Retinal pigment epithelial cell (primary cell): Measurements from ENCODE around the gene ZSCAN2.
"Not testable (repeated sequence)": the region's sequence is repeated elsewhere in the genome, so short reads cannot be mapped to it uniquely, and the experiment has no call there.

ENCODE experiments used
- DNase-seq: peaks from one replicate; pipeline ENCODE4 v3.0.0-alpha.2; 2010; ENCODE audit warnings: low read depth
- H3K4me3 ChIP-seq: 2 replicates; pipeline ENCODE4 v1.5.1; 2011; ENCODE audit warnings: mild to moderate bottlenecking, low read length, control low read depth, moderate library complexity
- TF ChIP-seq, protein P1 (sequence below): conservative IDR thresholded peaks from 2 replicates; pipeline ENCODE4 v1.5.1; 2011; ENCODE audit warnings: low read depth, low read length, control low read depth, inconsistent platforms

The ZSCAN2 gene

GRCh38 chr15:84631706-84632272 lies 31.0 kb downstream of the ZSCAN2 start:
- no peak for DNase-seq
- TF ChIP-seq, protein P1, sequence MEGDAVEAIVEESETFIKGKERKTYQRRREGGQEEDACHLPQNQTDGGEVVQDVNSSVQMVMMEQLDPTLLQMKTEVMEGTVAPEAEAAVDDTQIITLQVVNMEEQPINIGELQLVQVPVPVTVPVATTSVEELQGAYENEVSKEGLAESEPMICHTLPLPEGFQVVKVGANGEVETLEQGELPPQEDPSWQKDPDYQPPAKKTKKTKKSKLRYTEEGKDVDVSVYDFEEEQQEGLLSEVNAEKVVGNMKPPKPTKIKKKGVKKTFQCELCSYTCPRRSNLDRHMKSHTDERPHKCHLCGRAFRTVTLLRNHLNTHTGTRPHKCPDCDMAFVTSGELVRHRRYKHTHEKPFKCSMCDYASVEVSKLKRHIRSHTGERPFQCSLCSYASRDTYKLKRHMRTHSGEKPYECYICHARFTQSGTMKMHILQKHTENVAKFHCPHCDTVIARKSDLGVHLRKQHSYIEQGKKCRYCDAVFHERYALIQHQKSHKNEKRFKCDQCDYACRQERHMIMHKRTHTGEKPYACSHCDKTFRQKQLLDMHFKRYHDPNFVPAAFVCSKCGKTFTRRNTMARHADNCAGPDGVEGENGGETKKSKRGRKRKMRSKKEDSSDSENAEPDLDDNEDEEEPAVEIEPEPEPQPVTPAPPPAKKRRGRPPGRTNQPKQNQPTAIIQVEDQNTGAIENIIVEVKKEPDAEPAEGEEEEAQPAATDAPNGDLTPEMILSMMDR, result no peak

GRCh38 chr15:84633311-84634227 lies 32.8 kb downstream of the ZSCAN2 start:
- peak overlapping the region; percentile 61 for H3K4me3 ChIP-seq
- peak; percentile 32 for DNase-seq
- TF ChIP-seq, protein P1, result no peak

More at GRCh38 chr15:84631706-84632272, 31.0 kb downstream of the ZSCAN2 start:
- peak overlapping the region; percentile 88 for H3K4me3 ChIP-seq

- peak overlapping the region; percentile 54 for H3K4me3 ChIP-seq
- DNase-seq, result no peak
- TF ChIP-seq, protein P1, result no peak
Measured at GRCh38 chr15:84634228-84634837, 33.5 kb downstream of the ZSCAN2 start.

- TF ChIP-seq, protein P1, result no peak
- DNase-seq, result no peak
- H3K4me3 ChIP-seq, result no peak overlapping the region
Measured at GRCh38 chr15:84638103-84638502, 37.3 kb downstream of the ZSCAN2 start.

DNA sequence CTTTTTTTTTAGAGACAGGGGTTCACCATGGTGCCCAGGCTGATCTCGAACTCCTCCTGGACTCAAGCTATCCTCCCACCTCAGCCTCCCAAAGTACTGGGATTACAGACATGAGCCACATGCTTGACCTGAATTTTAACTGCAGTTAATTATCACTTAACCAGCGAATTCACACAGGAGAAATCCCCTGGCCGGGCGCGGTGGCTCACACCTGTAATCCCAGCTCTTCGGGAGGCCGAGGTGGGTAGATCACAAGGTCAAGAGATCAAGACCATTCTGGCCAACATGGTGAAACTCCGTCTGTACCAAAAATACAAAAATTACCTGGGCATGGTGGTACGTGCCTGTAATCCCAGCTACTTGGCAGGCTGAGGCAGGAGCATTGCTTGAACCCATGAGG lies 41.1 kb downstream of the ZSCAN2 start:
- DNase-seq, result not testable (repeated sequence)

GRCh38 chr15:84642640-84643039 lies 41.8 kb downstream of the ZSCAN2 start:
- DNase-seq, result not testable (repeated sequence)

More for the DNA sequence above, 41.1 kb downstream of the ZSCAN2 start:
- not testable (repeated sequence) for H3K4me3 ChIP-seq

GRCh38 chr15:84643838-84644237 lies 43.0 kb downstream of the ZSCAN2 start:
- DNase-seq, result no peak
- H3K4me3 ChIP-seq, result no peak overlapping the region
- TF ChIP-seq, protein P1, result no peak

More at GRCh38 chr15:84642640-84643039, 41.8 kb downstream of the ZSCAN2 start:
- H3K4me3 ChIP-seq, result not testable (repeated sequence)

DNA sequence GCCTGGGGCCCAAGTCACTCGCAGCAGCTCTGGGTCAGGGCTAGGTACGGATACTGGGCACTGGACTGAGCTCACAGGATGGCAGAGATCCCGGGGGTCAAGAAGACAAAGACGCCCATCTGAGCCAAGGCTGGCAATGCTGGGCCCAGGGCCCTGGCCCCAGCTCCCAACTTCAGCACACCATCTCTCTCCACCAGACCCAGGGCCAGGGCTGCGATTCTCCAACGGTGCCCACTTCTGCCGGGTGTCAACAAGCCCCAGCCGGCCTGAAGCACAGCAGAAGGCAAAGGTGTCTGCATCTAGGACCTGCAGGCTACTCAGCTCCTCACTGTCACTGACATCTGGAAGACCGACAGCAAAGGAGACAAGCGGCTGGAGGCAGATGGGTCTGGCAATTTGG lies 44.7 kb downstream of the ZSCAN2 start:
- no peak overlapping the region for H3K4me3 ChIP-seq
- TF ChIP-seq, protein P1, result no peak
- no peak for DNase-seq
